Vein endothelial cell (primary cell): Measurements from ENCODE around the gene ZNF692. TPM values are rescaled to one million over a fixed set of nuclear protein-coding genes. Genes with fewer than 3 reads are reported as not detected.

Experiments used
- small RNA-seq: library from RNA; depleted of rRNA; stranded (forward); fragments of <200 nt; gene quantifications from one replicate; pipeline ENCODE3, GENCODE V24; 2012
- total RNA-seq: library from RNA; depleted of rRNA; stranded (reverse); fragments of >200 nt; gene quantifications from 2 replicates; pipeline ENCODE4 v1.2.3, GENCODE V29; 2012

The ZNF692 gene
- 14.2 and 14.4 TPM in 2 replicates for total RNA-seq

DNA sequence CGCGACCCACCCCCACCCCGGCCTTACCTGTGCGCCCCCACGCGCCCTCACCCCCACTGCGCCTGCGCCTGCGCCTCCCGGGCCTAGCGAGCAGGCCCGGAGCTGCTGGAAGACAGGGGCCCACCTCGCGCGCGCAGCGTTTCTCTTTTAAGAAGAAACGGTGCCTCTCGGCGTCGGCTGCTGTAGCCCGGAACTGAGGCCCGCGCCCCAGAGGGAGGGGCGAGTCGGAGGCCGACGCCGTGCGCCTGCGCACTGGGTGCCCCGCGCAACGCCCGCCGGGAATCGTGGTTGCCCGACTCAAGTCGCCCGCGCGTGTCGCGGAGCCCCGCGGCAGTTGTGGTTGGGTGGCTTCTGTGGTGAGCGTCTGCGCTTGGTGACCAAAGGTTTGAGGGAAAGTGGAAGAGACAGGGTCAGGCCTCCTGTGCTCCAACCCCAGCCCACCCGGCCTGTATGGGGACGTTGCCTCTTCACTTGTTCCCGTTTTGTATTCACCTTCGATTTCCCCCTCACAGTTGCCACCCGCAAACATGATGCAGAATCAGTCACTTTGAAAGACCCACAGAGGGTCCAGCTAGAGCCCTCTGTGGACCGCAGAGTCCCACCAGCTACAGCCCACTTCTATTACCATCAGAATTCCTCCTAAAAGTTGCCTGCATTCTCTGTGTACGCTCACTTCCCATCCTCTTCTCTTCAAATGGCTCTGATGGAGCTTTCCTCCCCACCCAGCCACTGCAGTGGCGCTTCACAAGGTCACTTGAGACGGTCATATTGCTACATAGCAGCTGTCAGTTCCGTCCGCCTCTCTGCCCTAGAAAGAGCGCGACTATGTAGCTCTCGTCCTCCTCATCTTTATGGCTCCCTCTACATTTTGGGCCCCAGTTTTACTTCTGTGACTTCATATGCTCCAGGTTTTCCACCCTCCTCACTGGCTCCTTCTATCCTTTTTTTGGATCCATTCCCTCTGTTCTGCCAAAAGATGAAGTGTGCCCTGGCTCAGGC lies at the start of gene ZNF692:
ZNF692 (minus strand) TSS at position 195 of the 999 bp plus-strand sequence. CDS start 776 bp downstream, outside the sequence.

GRCh38 chr1:248906009-248906752 lies 47.3 kb upstream of the ZNF692 start, which contains the start of gene PGBD2:
Gene PGBD2 (plus strand): TSS chr1:248906235. CDS start chr1:248913863, 7,628 bp downstream.

DNA sequence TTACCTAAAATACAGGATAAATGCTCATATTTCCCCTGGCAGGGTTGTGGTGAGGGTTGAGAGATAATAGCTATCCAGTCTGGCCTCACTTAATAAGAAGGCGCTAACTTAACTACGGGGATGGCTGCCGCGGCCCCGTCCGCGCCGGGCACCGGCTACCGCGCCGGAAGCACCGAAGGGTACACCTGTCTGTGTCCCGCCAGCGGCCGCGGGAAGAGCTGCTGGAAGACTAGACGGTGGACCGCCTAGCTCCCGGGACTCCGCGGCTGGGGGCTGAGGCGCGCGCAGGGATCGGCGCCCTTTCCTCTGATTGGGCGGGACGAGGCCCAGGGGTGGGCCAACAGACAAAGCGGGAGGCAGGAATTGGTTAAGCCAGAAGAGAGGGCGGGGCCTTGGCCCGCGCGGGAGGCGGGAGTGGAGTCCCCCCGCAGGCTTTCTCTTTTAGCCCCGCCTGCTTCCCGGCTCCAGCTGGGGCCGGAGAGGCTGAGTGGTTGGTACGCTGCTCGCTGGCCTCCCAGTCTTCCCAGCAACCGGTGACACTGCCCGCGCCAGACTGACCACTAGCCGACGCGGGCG lies 21.0 kb downstream of the ZNF692 start, which contains the start of gene ZNF672:
ZNF672 (plus strand) TSS at position 444 of the 576 bp plus-strand sequence. CDS start 9,051 bp downstream, outside the sequence.

GRCh38 chr1:248825909-248826760 lies 32.8 kb downstream of the ZNF692 start, which contains the start of gene SH3BP5L:
Gene SH3BP5L (minus strand): TSS chr1:248825915. CDS start chr1:248824935, 980 bp downstream.

Small RNA genes within 50 kb of the gene (small RNA-seq; reads per million reads assigned to genes)
- not detected for gene MIR3124

Other genes starting within 250 kb of the ZNF692 start
- not detected in 2 replicates for gene OR2T11, start 224.0 kb downstream of the ZNF692 start, total RNA-seq
- gene OR2T35, start 213.8 kb downstream of the ZNF692 start, total RNA-seq, result not detected in 2 replicates
- not detected in 2 replicates for gene OR2T27, start 203.6 kb downstream of the ZNF692 start, total RNA-seq
- not detected in 2 replicates for gene OR14I1, start 156.3 kb downstream of the ZNF692 start, total RNA-seq
- not detected in 2 replicates for gene LYPD8, start 103.3 kb downstream of the ZNF692 start, total RNA-seq
- gene SH3BP5L, start 33.2 kb downstream of the ZNF692 start, total RNA-seq, result 24.8 TPM in 2 replicates
- gene ZNF672, start 20.9 kb downstream of the ZNF692 start, total RNA-seq, result 20.5 and 22.9 TPM in 2 replicates
- 4.6 and 6.2 TPM in 2 replicates for gene PGBD2, start 47.1 kb upstream of the ZNF692 start, total RNA-seq